ENCODE results near the gene NKPD1. TPM values are rescaled to one million over a fixed set of nuclear protein-coding genes. Genes with fewer than 3 reads are reported as not detected.
A peak's percentile ranks its signal among the peaks of the same experiment; 100 is the strongest.

The NKPD1 gene
- total and polyA plus RNA-seq, 4 donors, result 0.44 to 1.4 (median 1.0) TPM

DNA sequence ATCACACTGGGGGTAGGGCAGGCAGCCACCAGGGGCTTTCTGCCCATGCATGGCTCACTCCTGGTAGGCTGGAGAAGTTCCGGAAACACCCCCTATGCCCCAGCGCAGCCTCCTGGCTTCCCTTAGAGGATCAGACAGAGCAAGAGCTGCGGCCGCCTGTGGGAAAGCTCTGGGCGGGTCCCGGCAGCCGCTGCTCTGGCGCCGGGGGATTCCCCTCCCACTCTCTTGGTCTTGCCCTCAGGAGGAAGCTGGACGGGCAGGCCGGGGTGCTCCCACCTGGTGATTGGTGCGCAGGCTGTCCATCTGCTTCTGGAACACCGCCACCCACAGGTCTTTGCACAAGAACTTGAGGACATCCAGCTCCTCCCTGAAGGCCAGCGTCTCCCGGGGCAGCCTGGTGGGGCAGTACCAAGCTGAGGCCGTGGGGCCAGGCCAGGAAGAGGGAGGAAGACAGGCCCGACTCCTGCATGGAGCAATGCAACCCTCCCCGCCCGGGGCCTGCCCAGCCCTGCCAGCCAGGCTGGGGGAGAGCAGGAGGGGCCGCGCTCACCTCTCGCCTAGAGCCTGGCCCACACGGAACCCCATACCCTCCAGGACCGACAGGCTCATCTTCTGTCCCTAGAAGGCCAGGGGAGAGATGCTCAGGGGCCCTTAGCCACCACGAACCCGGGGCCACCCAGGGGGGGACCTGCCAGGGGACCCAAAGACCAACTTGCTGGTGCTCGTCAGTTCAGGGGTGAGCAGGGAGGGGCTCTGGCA lies 4.0 kb upstream of the NKPD1 start:
- Histone ChIP-seq H3K9me3 (ENCODE audit: control insufficient read depth, insufficient read depth, low read length) (no peaks in the 10 kb centered on the region), H3K36me3 (ENCODE audit: control insufficient read depth, insufficient read depth, low read length) (peaks cover 37% of the 10 kb centered on the region), H3K4me3 (ENCODE audit: low read depth, low read length) (no peak overlapping the region), H3K4me1 (ENCODE audit: control insufficient read depth, insufficient read depth, low read length) (peaks cover 20% of the 10 kb centered on the region), H3K27me3 (ENCODE audit: control insufficient read depth, insufficient read depth, low read length) (peaks cover 18% of the 10 kb centered on the region), H3K27ac (ENCODE audit: low read depth, low read length) (no peak overlapping the region)
- 49% methylated on average over 27 of the region's 27 CpGs for WGBS (ENCODE audit: insufficient coverage)
- no peak for DNase-seq (ENCODE audit: low read depth in 4 of 6, low spot score in 6 of 6)

DNA sequence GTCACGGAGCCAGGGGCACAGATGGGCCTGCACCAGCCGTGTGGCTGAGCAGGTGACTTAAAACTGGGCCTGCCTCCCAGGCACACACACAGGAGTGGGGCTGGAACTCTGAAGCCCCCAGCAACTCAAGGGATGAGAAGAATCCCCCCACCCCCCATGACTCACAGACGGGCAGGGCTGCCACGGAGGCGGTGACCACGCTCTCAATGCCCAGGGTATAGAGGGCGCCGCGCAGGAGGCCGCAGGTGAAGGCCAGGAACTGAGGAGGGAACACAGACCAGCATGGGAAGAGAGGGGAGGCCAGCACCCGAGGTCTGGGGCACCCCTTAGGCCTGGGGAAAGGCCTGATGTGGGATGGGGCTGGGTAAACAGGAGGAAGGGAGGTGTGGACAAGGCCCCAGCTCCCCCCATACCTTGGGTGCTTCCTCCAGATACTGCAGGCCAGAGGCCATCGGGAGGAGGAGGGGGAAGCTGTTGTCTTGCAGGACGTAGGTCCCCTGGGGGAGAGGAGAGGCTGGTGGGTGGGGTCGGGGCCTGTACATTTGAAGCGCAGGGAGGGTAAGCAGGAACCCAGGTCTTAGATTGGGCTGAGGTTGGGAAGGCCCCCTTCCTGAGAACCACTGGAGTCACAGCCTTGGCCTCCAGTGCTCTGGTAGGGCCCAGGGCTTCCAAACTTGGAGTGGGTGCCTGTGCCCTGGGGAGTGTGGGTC lies 3.1 kb upstream of the NKPD1 start:
- WGBS (ENCODE audit: insufficient coverage), result 84% methylated on average over 11 of the region's 15 CpGs
- Histone ChIP-seq H3K9me3 (ENCODE audit: control insufficient read depth, insufficient read depth, low read length) (no peaks in the 10 kb centered on the region), H3K36me3 (ENCODE audit: control insufficient read depth, insufficient read depth, low read length) (peaks cover 31% of the 10 kb centered on the region), H3K27me3 (ENCODE audit: control insufficient read depth, insufficient read depth, low read length) (peaks cover 20% of the 10 kb centered on the region), H3K4me1 (ENCODE audit: control insufficient read depth, insufficient read depth, low read length) (peaks cover 20% of the 10 kb centered on the region), H3K27ac (ENCODE audit: low read depth, low read length) (no peak overlapping the region), H3K4me3 (ENCODE audit: low read depth, low read length) (no peak overlapping the region)
- no peak for DNase-seq (ENCODE audit: low read depth in 4 of 6, low spot score in 6 of 6)

DNA sequence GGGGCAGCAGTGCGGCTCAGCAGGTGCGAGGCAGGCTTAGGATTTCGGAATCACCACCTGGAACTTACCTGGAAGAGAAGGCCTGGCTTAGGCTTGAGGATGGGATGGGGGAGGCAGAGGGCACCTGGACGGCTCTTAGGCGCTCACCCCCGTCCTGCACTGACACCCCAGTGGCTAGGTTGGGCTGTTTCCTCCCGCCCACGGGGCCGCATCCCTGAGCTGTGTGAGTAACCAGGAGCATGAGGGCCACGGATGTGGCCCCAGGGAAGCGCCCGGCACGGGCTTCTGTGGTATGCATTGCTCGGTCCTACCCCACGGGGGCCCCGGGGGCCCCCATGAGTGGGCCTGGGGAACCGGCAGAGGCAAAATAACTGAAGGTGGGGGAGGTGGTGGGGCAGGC lies 2.4 kb upstream of the NKPD1 start:
- H3K27ac ChIP-seq (ENCODE audit: low read depth, low read length), result no peak overlapping the region
- no peak overlapping the region for H3K4me3 ChIP-seq (ENCODE audit: low read depth, low read length)
- peaks cover 36% of the 10 kb centered on the region for H3K36me3 ChIP-seq (ENCODE audit: control insufficient read depth, insufficient read depth, low read length)
- DNase-seq (ENCODE audit: low read depth in 4 of 6, low spot score in 6 of 6), result no peak
- peaks cover 20% of the 10 kb centered on the region for H3K4me1 ChIP-seq (ENCODE audit: control insufficient read depth, insufficient read depth, low read length)
- H3K27me3 ChIP-seq (ENCODE audit: control insufficient read depth, insufficient read depth, low read length), result peaks cover 22% of the 10 kb centered on the region
- no peaks in the 10 kb centered on the region for H3K9me3 ChIP-seq (ENCODE audit: control insufficient read depth, insufficient read depth, low read length)
- 88% methylated on average over 14 of the region's 17 CpGs for WGBS (ENCODE audit: insufficient coverage)

DNA sequence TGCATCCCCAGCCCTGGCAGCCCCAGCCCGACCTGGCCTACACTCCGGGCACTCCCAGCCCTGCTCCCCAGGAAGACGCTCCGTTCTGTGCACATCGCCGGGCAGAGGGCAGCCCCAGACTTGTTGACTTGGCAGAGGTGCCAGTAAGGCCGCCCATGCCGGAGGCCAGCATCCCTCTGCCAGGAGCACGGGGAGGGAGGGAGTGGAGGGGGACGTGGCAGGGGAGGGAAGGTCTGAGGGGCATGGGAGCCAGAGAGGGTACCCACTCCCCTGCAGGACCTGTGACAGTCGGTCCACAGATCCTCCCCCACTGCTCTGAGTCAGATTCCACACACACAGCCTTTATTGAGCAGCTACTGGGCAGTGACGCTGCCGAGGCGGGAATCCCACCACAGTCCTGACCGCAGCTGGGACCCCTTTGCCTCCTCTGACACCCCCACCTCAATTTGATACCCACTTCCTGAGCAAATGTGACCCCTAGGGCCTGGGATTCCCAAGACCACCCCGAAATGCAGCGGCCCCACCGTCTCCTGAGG lies 1.9 kb upstream of the NKPD1 start:
- no peak for DNase-seq (ENCODE audit: low read depth in 4 of 6, low spot score in 6 of 6)
- Histone ChIP-seq H3K27me3 (ENCODE audit: control insufficient read depth, insufficient read depth, low read length) (peaks cover 22% of the 10 kb centered on the region), H3K9me3 (ENCODE audit: control insufficient read depth, insufficient read depth, low read length) (no peaks in the 10 kb centered on the region), H3K36me3 (ENCODE audit: control insufficient read depth, insufficient read depth, low read length) (peaks cover 36% of the 10 kb centered on the region), H3K27ac (ENCODE audit: low read depth, low read length) (no peak overlapping the region), H3K4me1 (ENCODE audit: control insufficient read depth, insufficient read depth, low read length) (peaks cover 20% of the 10 kb centered on the region), H3K4me3 (ENCODE audit: low read depth, low read length) (no peak overlapping the region)
- WGBS (ENCODE audit: insufficient coverage), result 83% methylated on average over 11 of the region's 18 CpGs

DNA sequence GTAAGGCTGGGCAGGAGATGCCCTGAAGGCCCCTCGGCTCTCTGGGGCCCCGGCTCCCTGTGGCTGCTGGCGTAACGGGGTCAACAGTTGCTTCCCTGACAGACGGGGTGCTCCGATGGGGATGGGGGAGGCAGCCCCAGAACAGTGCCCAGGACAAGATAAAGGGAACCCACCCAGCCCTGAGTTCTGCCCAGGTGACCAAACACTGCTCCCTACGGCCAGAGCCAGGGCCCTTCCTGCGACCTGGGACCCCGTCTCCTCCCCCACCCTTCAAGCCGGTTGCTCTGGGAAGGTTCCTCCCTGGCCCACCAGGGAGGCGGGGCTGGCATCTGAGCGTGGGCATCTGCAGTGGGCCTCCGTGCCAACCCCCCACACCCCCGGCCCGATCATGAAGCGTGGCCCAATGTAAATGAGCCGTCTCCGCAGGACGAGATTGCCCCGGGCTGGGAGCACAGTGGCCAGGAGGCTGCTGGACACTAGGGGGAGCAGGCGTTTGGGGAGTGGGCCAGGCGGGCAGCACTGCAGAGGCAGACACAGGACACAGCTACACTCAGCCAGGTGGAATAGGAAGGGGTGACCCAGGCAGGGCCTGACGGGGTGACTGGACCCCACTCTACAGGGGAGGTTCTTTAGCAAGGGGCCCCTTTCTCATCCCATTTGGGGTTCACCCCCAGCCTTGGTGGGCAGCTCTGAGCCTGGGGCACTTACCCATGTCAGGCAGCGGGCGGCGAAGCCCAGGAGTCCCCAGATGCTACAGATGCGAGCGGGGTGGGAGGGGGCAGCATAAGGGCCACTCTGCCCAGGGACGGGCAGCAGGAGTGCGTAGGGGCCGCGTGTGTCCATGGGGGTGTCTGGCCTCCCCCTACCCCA lies 1.2 kb upstream of the NKPD1 start:
- H3K27me3 ChIP-seq (ENCODE audit: control insufficient read depth, insufficient read depth, low read length), result peaks cover 22% of the 10 kb centered on the region
- no peak overlapping the region for H3K27ac ChIP-seq (ENCODE audit: low read depth, low read length)
- peak in 2 of 6 donors; percentile 20 to 29 for DNase-seq (ENCODE audit: low read depth in 4 of 6, low spot score in 6 of 6)
- H3K4me1 ChIP-seq (ENCODE audit: control insufficient read depth, insufficient read depth, low read length), result peaks cover 20% of the 10 kb centered on the region
- H3K36me3 ChIP-seq (ENCODE audit: control insufficient read depth, insufficient read depth, low read length), result peaks cover 37% of the 10 kb centered on the region
- 44% methylated on average over 31 of the region's 32 CpGs for WGBS (ENCODE audit: insufficient coverage)
- H3K9me3 ChIP-seq (ENCODE audit: control insufficient read depth, insufficient read depth, low read length), result no peaks in the 10 kb centered on the region
- no peak overlapping the region for H3K4me3 ChIP-seq (ENCODE audit: low read depth, low read length)

DNA sequence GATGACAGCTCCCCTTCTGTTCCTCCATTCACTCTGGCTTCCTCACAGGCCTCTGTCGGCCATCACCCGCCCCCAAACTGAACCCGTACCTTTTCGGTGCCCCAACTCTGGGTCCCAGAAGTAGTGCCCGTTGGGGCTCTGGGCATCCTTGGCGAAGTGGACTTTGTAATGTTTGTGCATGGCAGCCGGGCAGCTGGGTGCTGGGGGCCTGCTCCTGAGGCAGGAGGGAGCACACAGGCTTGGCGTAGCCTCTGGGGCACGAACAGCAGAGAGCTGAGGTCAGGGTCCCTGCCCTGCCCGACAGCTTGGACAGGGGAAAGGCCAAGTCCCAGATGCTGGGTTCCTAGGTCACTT lies 834 bp downstream of the NKPD1 start:
- H3K4me1 ChIP-seq (ENCODE audit: control insufficient read depth, insufficient read depth, low read length), result peaks cover 12% of the 10 kb centered on the region
- peaks cover 33% of the 10 kb centered on the region for H3K36me3 ChIP-seq (ENCODE audit: control insufficient read depth, insufficient read depth, low read length)
- no peaks in the 10 kb centered on the region for H3K9me3 ChIP-seq (ENCODE audit: control insufficient read depth, insufficient read depth, low read length)
- DNase-seq (ENCODE audit: low read depth in 4 of 6, low spot score in 6 of 6), result no peak
- 89% methylated on average over 10 of the region's 10 CpGs for WGBS (ENCODE audit: insufficient coverage)
- H3K4me3 ChIP-seq (ENCODE audit: low read depth, low read length), result no peak overlapping the region
- no peak overlapping the region for H3K27ac ChIP-seq (ENCODE audit: low read depth, low read length)
- H3K27me3 ChIP-seq (ENCODE audit: control insufficient read depth, insufficient read depth, low read length), result peaks cover 29% of the 10 kb centered on the region

DNA sequence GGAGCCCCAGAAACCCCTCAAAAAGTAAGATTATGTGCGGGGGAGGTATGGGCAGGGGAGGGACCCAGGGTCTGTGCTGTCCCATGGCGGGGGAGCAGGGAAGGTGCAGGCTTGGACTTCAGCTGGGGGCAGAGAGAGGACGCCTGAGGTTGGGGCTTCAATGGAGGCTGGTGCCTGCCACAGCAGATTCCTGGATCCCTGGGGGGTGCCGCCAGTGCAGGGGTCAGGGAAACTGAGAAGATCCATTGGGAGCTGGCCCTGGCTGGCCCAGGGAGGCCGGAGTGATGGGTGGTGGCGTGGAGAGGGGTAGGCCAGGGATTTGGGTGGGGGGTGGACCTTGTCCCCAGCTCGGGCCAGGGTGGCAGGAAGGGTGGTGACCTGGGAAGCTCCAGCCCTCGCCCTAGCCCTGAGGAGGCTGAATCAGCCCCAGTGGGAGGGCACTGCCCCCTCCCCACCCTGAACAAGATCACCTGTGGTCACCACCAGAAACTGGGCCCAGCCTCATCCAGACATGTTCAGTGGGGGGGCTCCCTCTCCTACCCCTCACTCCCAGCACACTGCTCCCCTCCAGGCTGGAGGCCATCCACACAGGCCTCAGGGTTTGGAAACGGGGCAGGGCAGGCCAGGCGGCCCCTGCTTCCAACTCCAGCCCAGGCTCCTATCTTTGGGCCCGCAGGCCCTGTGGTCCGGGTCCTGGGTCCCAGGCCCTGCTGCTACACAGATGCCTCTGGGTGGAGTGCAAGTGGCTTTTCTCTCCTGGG lies 1.4 kb downstream of the NKPD1 start:
- Histone ChIP-seq H3K27me3 (ENCODE audit: control insufficient read depth, insufficient read depth, low read length) (peaks cover 31% of the 10 kb centered on the region), H3K9me3 (ENCODE audit: control insufficient read depth, insufficient read depth, low read length) (no peaks in the 10 kb centered on the region), H3K4me3 (ENCODE audit: low read depth, low read length) (no peak overlapping the region), H3K27ac (ENCODE audit: low read depth, low read length) (no peak overlapping the region), H3K36me3 (ENCODE audit: control insufficient read depth, insufficient read depth, low read length) (peaks cover 30% of the 10 kb centered on the region), H3K4me1 (ENCODE audit: control insufficient read depth, insufficient read depth, low read length) (peaks cover 12% of the 10 kb centered on the region)
- WGBS (ENCODE audit: insufficient coverage), result 86% methylated on average over 11 of the region's 12 CpGs
- no peak for DNase-seq (ENCODE audit: low read depth in 4 of 6, low spot score in 6 of 6)

DNA sequence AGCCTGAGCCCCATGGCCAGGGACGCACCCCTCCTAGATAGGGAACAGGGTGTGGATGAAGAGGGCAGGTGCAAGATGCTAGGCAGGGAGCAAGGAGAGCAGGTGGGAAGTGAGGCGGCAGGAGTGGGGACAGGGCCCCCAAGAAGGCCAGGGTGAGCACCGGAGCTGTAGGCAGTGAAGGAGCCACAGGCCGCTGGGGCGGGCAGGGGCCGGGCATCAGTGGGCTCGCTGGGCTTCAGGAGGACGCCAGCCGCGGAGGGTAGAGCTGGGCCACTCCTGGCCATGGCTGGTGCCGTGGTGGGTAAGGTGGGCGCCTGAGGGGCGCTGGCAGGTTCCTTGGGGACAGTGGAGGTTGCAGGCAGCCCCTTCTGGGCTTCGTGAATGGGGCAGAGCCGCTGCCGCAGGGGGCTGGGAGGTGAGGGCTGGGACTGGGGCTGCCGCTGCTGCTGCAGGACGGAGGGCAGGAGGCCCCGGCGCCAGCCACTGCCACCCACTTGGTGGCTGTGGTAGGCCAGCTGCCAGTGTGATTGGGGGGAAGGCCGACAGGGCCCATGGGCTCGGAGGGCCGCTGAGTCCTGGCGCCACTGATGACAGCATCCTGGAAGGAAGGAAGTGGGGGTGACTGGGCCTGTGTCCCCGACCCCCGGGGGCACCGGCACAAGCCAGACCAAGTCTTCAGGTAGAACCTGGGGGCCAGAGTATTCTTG lies 2.1 kb downstream of the NKPD1 start:
- peaks cover 27% of the 10 kb centered on the region for H3K36me3 ChIP-seq (ENCODE audit: control insufficient read depth, insufficient read depth, low read length)
- no peak for DNase-seq (ENCODE audit: low read depth in 4 of 6, low spot score in 6 of 6)
- H3K27me3 ChIP-seq (ENCODE audit: control insufficient read depth, insufficient read depth, low read length), result peaks cover 33% of the 10 kb centered on the region
- H3K4me3 ChIP-seq (ENCODE audit: low read depth, low read length), result no peak overlapping the region
- H3K4me1 ChIP-seq (ENCODE audit: control insufficient read depth, insufficient read depth, low read length), result peaks cover 19% of the 10 kb centered on the region
- no peaks in the 10 kb centered on the region for H3K9me3 ChIP-seq (ENCODE audit: control insufficient read depth, insufficient read depth, low read length)
- WGBS (ENCODE audit: insufficient coverage), result 87% methylated on average over 27 of the region's 27 CpGs
- H3K27ac ChIP-seq (ENCODE audit: low read depth, low read length), result no peak overlapping the region

Measured in spinal cord (tissue), 10 donors.